HEK293T (cell line): ENCODE measurements around the gene BIRC6.

Source experiments
- BHLHE40 ChIP-seq: fragments of 450-650 bp; IDR thresholded peaks from 2 replicates; pipeline ENCODE4 v1.6.1; 2016; ENCODE audit warnings: mild to moderate bottlenecking, moderate library complexity, borderline replicate concordance
- CTBP1 ChIP-seq: fragments of 450-650 bp; IDR thresholded peaks from 2 replicates; pipeline ENCODE4 v1.6.1; 2016; ENCODE audit warnings: borderline replicate concordance
- ELF4 ChIP-seq: fragments of 450-650 bp; IDR thresholded peaks from 2 replicates; pipeline ENCODE4 v1.6.1; 2017; ENCODE audit warnings: antibody characterized with exemption
- FOXA1 ChIP-seq: fragments of 450-650 bp; IDR thresholded peaks from 2 replicates; pipeline ENCODE4 v1.6.1; 2016; ENCODE audit warnings: mild to moderate bottlenecking
- FOXK2 ChIP-seq: fragments of 450-650 bp; IDR thresholded peaks from 2 replicates; pipeline ENCODE4 v1.6.1; 2016; ENCODE audit warnings: mild to moderate bottlenecking
- L3MBTL2 ChIP-seq: fragments of 450-650 bp; conservative IDR thresholded peaks from 2 replicates; pipeline ENCODE4 v1.6.1; 2016; ENCODE audit warnings: mild to moderate bottlenecking
- LEF1 ChIP-seq: fragments of 450-650 bp; IDR thresholded peaks from 2 replicates; pipeline ENCODE4 v1.6.1; 2017; ENCODE audit warnings: mild to moderate bottlenecking, borderline replicate concordance
- NFRKB ChIP-seq: fragments of 450-650 bp; IDR thresholded peaks from 2 replicates; pipeline ENCODE4 v1.6.1; 2016; ENCODE audit warnings: mild to moderate bottlenecking, moderate library complexity
- PKNOX1 ChIP-seq: fragments of 450-650 bp; IDR thresholded peaks from 2 replicates; pipeline ENCODE4 v1.6.1; 2016
- SP1 ChIP-seq: fragments of 450-650 bp; IDR thresholded peaks from 2 replicates; pipeline ENCODE4 v1.6.1; 2017
- SUZ12 ChIP-seq: fragments of 450-650 bp; IDR thresholded peaks from 2 replicates; pipeline ENCODE4 v1.6.1; 2016; ENCODE audit warnings: mild to moderate bottlenecking
- ZNF384 ChIP-seq: fragments of 450-650 bp; IDR thresholded peaks from 2 replicates; pipeline ENCODE4 v1.6.1; 2016

DNA sequence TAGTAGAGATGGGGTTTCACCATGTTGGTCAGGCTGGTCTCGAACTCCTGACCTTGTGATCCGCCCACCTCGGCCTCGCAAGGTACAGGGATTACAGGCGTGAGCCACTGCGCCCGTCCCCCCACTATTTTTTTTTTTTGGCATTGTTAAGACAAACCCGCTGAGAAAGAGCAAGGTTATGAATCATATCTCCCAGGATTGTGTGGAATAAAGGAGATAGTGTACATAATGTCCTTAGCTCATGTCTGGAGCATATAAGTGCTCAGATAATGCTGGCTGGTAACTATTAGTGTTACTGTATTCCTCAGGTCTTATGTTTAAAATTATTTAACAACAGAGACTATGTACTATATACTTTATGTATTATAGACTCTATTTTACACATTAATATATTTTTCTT is 307.0 kb downstream of the BIRC6 start:
- TF ChIP-seq SP1 (no peak), CTBP1 (no peak), ZNF384 (no peak), FOXK2 (no peak), SUZ12 (no peak), NFRKB (no peak), BHLHE40 (no peak), PKNOX1 (no peak), ELF4 (no peak), LEF1 (no peak), FOXA1 (no peak), L3MBTL2 (no peak)
